H1 (cell line): Measurements from ENCODE around the gene NRAS.

Source experiments
- CTCF ChIP-seq, 3 experiments: IDR thresholded peaks; 1 replicate in 2 of 3; 2 replicates in 1 of 3; pipeline versions ENCODE4 v1.5.1 to v1.6.1; 2011; ENCODE audit warnings: low read length in 3 of 3, mild to moderate bottlenecking in 3 of 3, inconsistent platforms in 2 of 3, low read depth in 1 of 3, moderate library complexity in 1 of 3; ENCODE audit not compliant: insufficient read depth in 1 of 3; ENCODE audit errors: control extremely low read depth in 1 of 3
- EP300 ChIP-seq, 2 experiments: IDR thresholded peaks; 1 replicate in 1 of 2; 2 replicates in 1 of 2; pipeline ENCODE4 v1.6.1; 2011 to 2012; ENCODE audit warnings: low read depth in 2 of 2, low read length in 2 of 2, mild to moderate bottlenecking in 2 of 2, borderline replicate concordance in 1 of 2, inconsistent platforms in 1 of 2, moderate library complexity in 1 of 2
- PHF8 ChIP-seq: fragments of 200-600 bp; sonication (generic); conservative IDR thresholded peaks from 2 replicates; pipeline ENCODE4 v1.7.1; 2012; ENCODE audit warnings: low read depth, mild to moderate bottlenecking, inconsistent platforms, low read length, moderate library complexity

- TF ChIP-seq EP300 (IDR thresholded peaks at IDR 0.05; ENCODE audit: borderline replicate concordance in 1 of 2, low read depth in 2 of 2, low read length in 2 of 2) = no peak
- TF ChIP-seq CTCF (IDR thresholded peaks at IDR 0.05; ENCODE audit: control extremely low read depth in 1 of 3, insufficient read depth in 1 of 3, low read depth in 1 of 3, low read length in 3 of 3) = no peak
- TF ChIP-seq PHF8 = no peak
Measured at GRCh38 chr1:114740331-114740730, 23.8 kb upstream of the NRAS start.
